Upper lobe of right lung (tissue), 1 donor: Measurements from ENCODE around the gene OR8U1. TPM values are rescaled to one million over a fixed set of nuclear protein-coding genes. Genes with fewer than 3 reads are reported as not detected.
"Not testable (repeated sequence)": the region's sequence is repeated elsewhere in the genome, so short reads cannot be mapped to it uniquely, and the experiment has no call there.

Experiments
- ATAC-seq: fragments of 200-7000 bp; cut with Tn5 transposase; one replicate; pipeline ENCODE4 v1.9.1; 2020; ENCODE audit warnings: mild to moderate bottlenecking, moderate library complexity
- DNase-seq: peaks from one replicate; pipeline ENCODE4 v3.0.0-alpha.2; 2020
- H3K27ac ChIP-seq: fragments of 200-600 bp; one replicate; pipeline ENCODE4 v1.8.0; 2022
- H3K27me3 ChIP-seq: fragments of 200-600 bp; one replicate; pipeline ENCODE4 v1.8.0; 2022; ENCODE audit warnings: mild to moderate bottlenecking
- H3K36me3 ChIP-seq: fragments of 200-600 bp; one replicate; pipeline ENCODE4 v1.8.0; 2022
- H3K4me1 ChIP-seq: fragments of 200-600 bp; one replicate; pipeline ENCODE4 v1.8.0; 2022
- H3K4me3 ChIP-seq: fragments of 200-600 bp; one replicate; pipeline ENCODE4 v1.8.0; 2022; ENCODE audit warnings: mild to moderate bottlenecking
- H3K9me3 ChIP-seq: fragments of 200-600 bp; one replicate; pipeline ENCODE4 v1.8.0; 2022
- intact Hi-C: fragments of 100-400 bp; cut with DNase I; formaldehyde crosslinking; loops from one replicate; pipeline ENCODE4 v1.11.0; 2022
- total RNA-seq: library from RNA; stranded (reverse); fragmentation: NEBNext Ultra II Directional; extraction: Animal tissue kit (Norgen Biotek cat#: 25700); gene quantifications from one replicate; pipeline ENCODE4 v1.2.1, GENCODE V29; 2021
- TF ChIP-seq, protein P1 (sequence below): fragments of 200-600 bp; IDR thresholded peaks from one replicate; pipeline ENCODE4 v1.8.0; 2022; ENCODE audit warnings: antibody characterized with exemption
- donor health status: DM: no; HTN: yes; CAD: no; lungs with severe emphysema.

Gene OR8U1
- total RNA-seq, 1 donor from 2014 or later: not detected

DNA sequence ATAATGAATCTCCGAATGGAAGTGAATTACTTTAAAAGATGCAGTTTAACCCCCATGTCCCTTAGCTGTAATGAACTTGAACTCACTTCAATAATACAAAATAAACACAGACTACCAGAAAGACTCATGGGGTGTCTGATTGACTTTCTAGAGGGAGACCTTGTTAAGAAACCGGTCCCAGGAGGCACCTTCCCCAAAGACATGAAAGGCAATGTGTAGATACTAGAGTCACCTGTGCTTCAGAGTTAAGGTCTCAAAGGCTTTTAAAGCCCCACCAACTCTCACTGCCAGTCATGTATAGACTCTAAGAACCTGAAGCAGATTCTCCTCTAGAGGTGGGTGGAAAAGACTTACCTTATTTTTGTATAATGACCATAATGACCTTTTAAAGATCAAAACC lies 21.4 kb upstream of the OR8U1 start, which contains the start of gene OR8J1:
Gene OR8J1, plus strand, starts transcription at position 301 of the 400 bp plus-strand sequence. CDS start 5,956 bp downstream, outside the sequence.
- no peak within 1 kb of the TSS for H3K4me3 ChIP-seq
- no peak for DNase-seq
- intact Hi-C loops: no loop called here

DNA sequence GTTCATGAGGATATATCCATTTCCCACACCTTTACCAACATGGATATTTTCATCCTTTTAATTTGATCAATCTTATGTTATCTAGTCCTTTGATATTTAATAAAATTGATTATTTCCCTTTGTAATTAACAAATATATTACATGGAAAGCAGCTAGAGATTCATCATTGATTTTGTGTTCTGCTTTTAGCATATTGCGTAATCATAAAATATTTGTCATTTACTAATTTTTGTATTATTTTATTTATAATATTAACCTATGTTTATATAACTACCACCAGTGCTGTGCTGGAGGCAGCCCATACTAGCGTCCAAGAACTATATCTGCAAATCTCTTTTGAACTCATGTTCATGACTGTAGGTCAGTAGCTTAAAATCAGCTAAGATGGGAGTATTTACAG lies 4.7 kb downstream of the OR8U1 start:
- intact Hi-C loops: no loop called here
- DNase-seq (no peak), ATAC-seq (no peak)
- H3K9me3 ChIP-seq: no peaks in the 10 kb centered on the region
- TF ChIP-seq, protein P1, sequence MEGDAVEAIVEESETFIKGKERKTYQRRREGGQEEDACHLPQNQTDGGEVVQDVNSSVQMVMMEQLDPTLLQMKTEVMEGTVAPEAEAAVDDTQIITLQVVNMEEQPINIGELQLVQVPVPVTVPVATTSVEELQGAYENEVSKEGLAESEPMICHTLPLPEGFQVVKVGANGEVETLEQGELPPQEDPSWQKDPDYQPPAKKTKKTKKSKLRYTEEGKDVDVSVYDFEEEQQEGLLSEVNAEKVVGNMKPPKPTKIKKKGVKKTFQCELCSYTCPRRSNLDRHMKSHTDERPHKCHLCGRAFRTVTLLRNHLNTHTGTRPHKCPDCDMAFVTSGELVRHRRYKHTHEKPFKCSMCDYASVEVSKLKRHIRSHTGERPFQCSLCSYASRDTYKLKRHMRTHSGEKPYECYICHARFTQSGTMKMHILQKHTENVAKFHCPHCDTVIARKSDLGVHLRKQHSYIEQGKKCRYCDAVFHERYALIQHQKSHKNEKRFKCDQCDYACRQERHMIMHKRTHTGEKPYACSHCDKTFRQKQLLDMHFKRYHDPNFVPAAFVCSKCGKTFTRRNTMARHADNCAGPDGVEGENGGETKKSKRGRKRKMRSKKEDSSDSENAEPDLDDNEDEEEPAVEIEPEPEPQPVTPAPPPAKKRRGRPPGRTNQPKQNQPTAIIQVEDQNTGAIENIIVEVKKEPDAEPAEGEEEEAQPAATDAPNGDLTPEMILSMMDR: no peak
- H3K4me3 ChIP-seq: no peak overlapping the region
- no peaks in the 10 kb centered on the region for H3K27me3 ChIP-seq
- no peaks in the 10 kb centered on the region for H3K36me3 ChIP-seq
- H3K27ac ChIP-seq: no peak overlapping the region
- no peaks in the 10 kb centered on the region for H3K4me1 ChIP-seq

More for the DNA sequence above, 21.4 kb upstream of the OR8U1 start, which contains the start of gene OR8J1:
- no peaks in the 10 kb centered on the region for H3K27me3 ChIP-seq
- no peak within 1 kb of the TSS for H3K27ac ChIP-seq
- H3K36me3 ChIP-seq: no peaks in the 10 kb centered on the region
- no peaks in the 10 kb centered on the region for H3K4me1 ChIP-seq
- TF ChIP-seq, protein P1: no peak
- H3K9me3 ChIP-seq: no peaks in the 10 kb centered on the region
- ATAC-seq: no peak

DNA sequence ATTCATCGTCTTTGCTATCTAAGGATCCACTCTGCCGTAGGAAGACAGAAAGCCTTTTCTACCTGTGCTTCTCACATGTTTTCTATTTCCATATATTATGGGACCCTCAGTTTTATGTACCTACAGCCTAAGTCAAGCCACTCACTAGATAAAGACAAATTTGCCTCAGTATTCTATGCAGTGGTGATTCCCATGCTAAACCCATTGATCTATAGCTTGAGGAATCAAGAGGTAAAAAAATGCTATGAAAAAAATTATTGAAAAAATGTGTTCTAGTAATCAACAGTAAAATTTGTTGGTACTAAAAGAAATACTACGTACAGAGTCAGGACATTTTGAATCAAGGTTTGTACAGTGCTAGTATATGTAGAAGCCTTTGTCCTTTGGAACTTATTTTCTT lies 19.0 kb downstream of the OR8U1 start:
- H3K27ac ChIP-seq: no peak overlapping the region
- ATAC-seq (no peak), DNase-seq (no peak)
- no peaks in the 10 kb centered on the region for H3K36me3 ChIP-seq
- no peak overlapping the region for H3K4me3 ChIP-seq
- no peaks in the 10 kb centered on the region for H3K27me3 ChIP-seq
- intact Hi-C loops: no loop called here
- H3K4me1 ChIP-seq: no peaks in the 10 kb centered on the region
- no peaks in the 10 kb centered on the region for H3K9me3 ChIP-seq
- TF ChIP-seq, protein P1: no peak

DNA sequence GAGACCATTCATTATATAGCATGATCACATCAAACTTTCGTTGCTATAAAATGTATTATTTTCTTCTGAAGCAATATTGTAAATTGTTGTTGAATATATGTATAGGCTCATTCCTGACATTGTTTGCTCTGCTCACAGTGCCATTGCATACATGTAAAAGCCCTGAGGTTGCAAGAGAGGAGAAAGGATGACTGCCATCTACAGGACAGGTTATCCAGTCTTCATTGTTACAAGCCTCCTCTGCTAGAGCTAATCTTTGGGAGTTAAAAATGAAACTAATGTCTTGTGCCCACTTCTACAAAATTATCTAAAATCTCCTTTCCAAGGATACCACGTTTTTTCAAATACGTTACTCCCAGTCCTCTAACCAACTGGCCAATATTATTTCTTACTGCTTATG lies 20.6 kb downstream of the OR8U1 start:
- DNase-seq (no peak), ATAC-seq (no peak)
- Histone ChIP-seq H3K27ac (no peak overlapping the region), H3K4me1 (no peaks in the 10 kb centered on the region), H3K9me3 (no peaks in the 10 kb centered on the region), H3K27me3 (no peaks in the 10 kb centered on the region), H3K36me3 (no peaks in the 10 kb centered on the region), H3K4me3 (no peak overlapping the region)
- TF ChIP-seq, protein P1: no peak
- intact Hi-C loops: no loop called here

DNA sequence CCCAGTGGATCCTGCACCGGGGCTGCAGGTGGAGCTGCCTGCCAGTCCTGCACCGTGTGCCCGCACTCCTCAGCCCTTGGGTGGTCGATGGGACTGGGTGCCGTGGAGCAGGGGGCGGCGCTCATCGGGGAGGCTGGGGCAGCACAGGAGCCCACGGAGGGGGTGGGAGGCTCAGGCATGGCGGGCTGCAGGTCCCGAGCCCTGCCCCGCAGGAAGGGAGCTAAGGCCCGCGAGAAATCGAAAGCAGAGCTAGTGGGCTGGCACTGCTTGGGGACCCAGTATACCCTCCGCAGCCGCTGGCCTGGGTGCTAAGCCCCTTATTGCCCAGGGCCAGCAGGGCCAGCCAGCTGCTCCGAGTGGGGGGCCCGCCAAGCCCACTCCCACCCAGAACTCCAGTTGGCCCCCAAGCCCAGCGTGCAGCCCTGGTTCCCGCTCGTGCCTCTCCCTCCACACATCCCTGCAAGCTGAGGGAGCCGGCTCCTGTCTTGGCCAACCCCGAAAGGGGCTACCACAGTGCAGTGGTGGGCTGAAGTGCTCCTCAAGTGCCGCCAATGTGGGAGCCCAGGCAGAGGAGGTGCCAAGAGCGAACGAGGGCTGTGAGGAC lies 26.5 kb downstream of the OR8U1 start:
- H3K27me3 ChIP-seq, ATAC-seq, H3K27ac ChIP-seq, H3K4me3 ChIP-seq, DNase-seq, H3K9me3 ChIP-seq, intact Hi-C loops, H3K36me3 ChIP-seq, H3K4me1 ChIP-seq: not testable (repeated sequence)

DNA sequence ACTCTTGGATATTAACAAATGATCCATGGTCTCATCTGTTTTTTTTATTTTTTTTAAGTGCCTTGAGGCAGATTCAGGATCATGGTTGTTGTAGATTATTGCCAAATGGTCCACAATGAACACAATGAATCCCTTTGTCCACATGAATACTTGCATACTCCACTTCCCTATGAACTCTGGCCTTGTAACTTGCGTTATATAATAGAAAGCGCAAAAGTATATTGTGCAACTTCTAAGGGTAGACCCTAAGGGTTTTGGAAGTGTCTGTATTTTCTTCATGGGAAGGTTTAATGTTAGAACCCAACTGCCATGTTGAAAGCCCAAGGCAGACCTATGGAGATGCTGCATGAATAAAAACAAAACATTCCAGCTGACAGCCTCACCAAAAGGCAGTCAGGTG lies 29.0 kb downstream of the OR8U1 start:
- Histone ChIP-seq H3K27me3 (no peaks in the 10 kb centered on the region), H3K4me1 (no peaks in the 10 kb centered on the region), H3K36me3 (no peaks in the 10 kb centered on the region), H3K4me3 (no peak overlapping the region), H3K27ac (no peak overlapping the region), H3K9me3 (no peaks in the 10 kb centered on the region)
- TF ChIP-seq, protein P1: no peak
- intact Hi-C loops: no loop called here
- DNase-seq: no peak
- ATAC-seq: no peak
